GM21528 (cell line): ENCODE data around the gene PSMB5.
A peak's percentile ranks its signal among the peaks of the same experiment; 100 is the strongest.

Experiments used
- ATAC-seq: cut with Tn5 transposase; IDR thresholded peaks from one replicate; pipeline ENCODE4 v1.9.1; 2021; ENCODE audit warnings: mild to moderate bottlenecking, moderate library complexity; ENCODE audit not compliant: unreplicated experiment, low FRiP score

Gene PSMB5

DNA sequence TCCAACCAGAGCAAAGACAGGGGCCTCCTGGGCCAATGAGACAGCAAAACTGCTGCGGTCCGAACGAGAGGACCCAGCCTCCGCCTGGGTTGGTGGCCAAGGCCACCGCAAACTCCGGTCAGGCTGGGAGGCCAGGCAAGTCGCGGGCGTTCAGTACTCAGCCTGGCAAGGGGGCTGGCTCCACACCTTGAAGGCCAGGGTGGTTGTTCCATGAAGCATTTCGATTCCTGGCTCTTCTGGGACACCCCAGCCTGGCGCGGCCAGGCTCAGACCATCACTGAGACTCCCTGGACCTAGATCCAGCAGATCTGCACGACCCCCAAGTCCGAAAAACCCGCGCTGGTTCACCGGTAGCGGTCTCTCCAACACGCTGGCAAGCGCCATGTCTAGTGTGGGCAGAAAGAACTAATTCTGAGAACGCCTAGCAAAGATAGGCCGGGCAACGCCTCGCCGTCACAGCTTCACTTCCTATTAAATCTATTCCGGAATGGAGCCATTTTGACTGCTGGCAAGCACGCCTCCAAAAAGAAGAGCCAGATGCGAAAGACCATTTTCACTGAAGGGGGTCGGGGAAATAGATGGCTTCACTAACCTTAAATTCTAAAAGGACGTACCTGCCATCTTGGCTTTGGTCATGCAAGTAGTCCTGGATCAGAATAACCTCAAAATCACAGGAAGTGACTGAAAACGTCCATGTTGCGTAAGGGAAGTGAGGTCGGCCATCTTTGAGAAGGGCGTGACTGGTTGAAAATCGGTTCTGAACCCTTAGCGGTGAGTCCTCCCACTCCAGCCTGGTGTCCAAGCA, at the start of gene PSMB5:
Gene PSMB5, minus strand, starts transcription at position 403 of the 805 bp plus-strand sequence. Its CDS starts 19 bp downstream, at position 384.
- peak; percentile 93 for ATAC-seq

- ATAC-seq: no peak
These were observed 45.8 kb upstream of the PSMB5 start for GRCh38 chr14:23080474-23080873.

GRCh38 chr14:23079716-23080115, 45.0 kb upstream of the PSMB5 start:
- ATAC-seq: no peak

DNA sequence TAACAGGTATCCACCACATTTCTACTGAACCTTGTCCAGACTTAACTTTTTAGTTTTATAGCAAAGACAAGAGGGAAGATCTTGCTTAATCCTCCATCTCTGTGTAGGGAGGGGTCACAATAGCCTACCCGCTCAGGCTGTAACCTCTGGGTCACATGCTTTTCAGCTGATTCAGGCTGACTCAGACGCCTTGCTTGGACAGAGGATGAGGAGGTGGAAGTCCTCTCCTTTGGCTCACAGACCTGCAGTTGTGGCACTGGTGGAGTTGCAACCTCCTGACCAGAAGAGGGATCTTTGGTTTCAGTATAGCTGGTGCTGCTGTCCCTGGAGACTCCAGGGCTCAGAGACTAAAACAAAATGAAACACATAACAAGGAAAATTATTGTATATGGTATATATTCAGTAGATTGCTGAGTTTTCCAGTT, 44.0 kb upstream of the PSMB5 start:
- ATAC-seq: no peak

DNA sequence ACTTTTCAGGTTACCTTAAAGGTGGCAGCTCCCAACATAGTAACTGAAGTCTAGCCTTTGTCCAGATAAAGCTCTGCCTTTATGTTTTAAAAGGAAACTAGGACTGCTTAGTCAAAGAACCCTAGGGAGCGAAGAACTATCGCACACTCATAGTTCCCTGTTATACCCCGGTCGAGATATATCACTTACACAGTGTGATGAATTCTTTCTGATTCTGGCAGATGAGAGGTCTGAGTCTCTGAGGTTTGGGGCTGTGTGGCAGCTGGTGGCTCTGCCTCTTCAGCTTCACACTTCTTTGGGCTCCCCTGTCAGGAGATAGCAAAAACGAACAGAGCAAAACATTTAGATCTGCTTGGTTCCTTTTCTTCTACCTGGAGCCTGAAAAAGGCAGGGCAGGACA, 43.3 kb upstream of the PSMB5 start:
- no peak for ATAC-seq

DNA sequence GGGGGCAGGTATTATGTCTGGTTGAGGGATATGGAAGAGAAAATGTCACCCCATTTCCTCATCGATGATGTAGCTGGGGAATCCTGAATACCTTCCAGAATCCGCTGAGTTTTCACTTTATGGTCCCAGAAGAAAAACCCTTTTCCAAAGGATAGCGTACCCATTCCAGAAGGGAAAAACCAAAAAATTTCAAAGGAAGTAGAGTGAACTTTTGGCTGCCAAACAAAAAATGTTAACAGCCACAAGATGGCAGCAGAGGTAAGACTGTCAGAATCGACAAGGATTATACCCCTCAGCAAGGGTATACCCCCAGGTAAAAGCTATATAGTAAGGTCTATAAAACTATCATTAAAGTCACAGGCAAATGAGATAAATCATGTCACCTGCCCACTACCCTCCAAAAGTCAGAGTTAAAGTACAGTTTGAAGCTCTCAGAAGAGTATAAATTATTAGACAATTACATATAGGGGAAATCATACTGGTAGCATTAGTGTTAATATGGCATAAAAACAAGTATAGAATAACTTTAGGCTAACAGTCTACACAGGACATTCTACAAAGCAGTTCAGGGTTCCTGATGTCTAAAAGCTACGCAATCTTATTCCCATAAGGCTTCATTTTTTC, 42.2 kb upstream of the PSMB5 start:
- ATAC-seq: no peak

GRCh38 chr14:23074906-23075305, 40.2 kb upstream of the PSMB5 start:
- no peak for ATAC-seq

- no peak for ATAC-seq
These were observed 37.3 kb upstream of the PSMB5 start for GRCh38 chr14:23071921-23072539.

- ATAC-seq: peak; percentile 89
These were observed 36.7 kb upstream of the PSMB5 start for GRCh38 chr14:23071244-23071920.

DNA sequence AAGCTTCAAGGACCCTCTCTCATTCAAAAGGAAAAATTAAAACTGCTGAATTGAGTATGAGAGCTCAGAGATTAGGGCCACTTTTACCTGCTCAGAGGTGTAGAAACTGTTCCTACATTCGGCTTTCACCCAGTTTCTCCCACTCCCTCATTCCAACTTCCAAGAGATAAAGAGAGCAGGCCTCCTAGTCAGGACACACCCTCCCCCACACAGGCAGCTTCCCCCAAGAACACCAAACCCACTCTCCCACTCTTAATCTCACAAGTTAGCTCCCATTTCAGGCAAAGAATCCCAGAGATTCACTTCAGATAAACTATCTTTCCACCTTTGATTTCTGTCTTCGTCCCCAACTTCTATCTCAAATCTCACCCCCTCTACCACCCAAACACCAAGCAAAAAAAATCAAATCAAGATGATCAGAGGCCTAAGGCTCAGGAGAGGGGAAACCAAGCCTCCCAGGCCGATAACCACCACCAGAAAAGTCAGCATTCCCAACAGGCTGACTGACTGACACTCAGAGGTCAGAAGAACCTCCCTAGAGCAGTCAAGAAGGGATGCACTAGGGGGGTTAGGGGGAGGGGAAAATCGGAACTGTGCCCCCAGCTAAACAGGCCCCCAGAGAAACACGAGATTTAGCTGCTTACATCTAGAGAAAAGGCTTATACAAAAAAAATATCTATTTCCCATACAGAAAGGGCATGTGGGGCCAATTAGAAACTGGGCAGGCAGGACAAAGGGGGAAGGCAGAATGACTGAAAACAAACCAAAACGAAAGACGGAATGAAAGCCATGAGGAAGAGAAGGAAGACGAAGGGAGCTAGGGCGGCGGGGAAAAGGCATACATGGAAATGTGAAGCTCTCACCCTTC, 35.8 kb upstream of the PSMB5 start:
- no peak for ATAC-seq

DNA sequence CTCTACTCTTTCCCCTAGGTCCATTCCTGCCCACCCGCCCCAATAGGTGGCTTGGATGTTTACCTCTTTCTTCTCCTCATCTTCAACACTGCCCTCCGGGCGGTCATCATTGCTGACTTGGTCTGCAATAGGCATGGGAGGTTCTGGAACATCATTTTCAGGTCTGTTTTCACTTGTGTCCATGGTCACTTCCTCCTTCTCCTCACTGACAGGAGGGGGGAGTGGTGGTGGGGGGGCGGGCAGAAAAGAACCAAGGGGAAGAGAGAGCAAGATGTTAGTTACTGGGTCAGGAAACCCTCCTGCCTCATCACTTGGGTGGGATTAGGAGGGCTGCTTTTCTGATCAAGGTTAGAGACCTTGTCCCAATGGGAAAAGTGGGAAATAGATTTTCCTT, 34.7 kb upstream of the PSMB5 start:
- no peak for ATAC-seq

- no peak for ATAC-seq
These were observed 34.2 kb upstream of the PSMB5 start for GRCh38 chr14:23068789-23069412.

DNA sequence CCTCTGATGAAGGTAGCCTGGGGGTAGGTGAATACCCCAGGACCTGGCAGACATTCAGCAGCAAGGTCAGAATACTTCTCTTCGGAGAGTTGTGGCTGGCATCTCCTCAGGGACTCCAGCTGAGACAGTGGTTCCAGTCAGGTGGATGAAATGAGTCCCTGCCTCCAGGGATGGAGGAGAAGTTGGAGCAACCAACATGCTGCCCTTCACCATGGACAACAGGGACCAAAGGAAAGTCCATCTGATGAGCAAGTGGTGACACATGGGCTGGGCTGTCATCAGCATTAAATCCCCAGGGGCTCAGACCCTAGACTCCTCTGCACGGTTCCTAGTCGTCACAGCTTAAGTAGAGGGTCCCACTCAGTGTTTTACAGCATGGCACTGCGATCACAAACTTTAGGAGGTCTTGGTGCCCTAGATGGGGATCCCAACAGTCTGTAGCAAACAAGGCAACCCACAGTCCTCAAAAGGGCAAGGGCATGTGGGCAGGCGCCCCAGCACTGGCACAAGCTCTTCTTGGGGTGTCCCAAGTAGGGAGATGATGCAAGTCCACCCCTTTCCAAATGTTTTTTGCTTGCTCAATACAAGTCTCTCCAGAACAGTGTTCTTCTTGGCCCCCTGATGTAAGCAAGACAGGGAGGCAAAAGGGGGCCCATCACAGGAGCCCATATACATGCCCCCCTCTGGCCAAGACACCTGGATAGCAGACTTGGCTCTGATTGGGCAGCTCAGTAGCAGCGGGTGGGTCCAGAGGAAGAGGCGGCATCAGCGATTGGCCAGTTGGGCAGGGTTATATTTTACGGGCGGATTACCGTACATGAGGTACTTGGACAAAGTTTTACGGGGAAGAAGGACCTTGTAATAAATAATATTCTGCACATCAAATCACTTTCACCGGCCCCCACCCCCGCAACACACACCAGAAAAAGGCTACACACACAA, 33.4 kb upstream of the PSMB5 start:
- no peak for ATAC-seq

- no peak for ATAC-seq
These were observed 32.4 kb upstream of the PSMB5 start for GRCh38 chr14:23066855-23067744.

DNA sequence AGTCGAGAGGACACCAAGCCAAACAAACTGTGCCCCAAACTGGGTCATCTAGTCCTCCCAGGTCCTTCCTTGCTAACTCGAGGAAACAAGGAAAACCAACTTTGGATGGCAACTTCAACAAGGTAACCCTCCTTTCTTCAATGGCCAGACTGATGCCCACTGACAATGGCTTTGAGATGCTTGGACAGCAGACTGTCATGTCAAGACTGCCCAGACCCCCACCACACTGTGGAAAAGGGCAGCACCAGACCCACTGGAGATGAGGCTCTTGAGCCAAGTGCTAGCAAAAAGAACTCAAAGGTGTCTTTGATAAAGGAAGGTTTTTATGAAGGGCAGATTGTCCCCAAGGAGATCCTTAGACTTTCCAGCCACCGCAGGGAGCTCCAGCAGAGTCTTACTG, 31.7 kb upstream of the PSMB5 start:
- ATAC-seq: no peak

DNA sequence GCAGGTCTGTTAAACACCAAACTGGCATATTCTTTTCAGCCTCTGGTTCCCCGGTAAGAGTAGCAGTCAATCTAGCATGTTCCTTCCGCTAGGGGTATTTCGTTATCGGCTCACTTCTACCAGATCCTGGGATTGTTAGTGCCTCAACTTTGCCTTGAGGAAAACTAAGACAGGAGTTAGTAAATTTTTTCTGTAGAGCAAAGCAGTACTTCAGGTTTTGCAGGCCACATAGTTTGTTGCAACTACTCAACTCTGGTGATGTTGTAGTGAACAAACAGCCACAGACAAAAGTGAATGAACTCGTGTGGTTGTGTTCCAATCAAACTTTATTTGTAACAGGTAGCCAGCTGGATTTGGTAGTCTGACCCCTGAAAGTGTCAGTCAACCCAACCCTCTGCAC, 28.9 kb upstream of the PSMB5 start:
- ATAC-seq: no peak

DNA sequence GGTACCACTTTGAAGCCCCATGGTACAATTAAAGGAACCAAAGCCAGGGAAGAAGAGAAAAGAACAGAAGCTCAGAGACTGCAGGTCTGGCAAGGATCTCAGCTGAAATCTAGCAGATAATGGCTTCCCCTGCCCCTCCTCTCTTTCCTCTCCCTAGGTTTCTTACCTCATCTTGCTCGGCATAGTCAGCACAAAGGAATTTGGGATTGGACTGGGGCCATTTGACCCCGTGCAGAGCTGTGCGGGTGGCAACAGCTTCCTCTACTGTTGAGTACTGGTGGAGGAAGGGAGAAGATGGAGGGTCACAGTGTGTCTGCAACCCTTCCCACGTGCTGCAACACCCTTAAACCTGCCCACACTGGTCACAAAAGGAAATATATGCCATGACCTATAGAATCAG, 27.3 kb upstream of the PSMB5 start:
- ATAC-seq: no peak
